GM23338 (cell line): ENCODE results near the gene SOWAHB. TPM values are rescaled to one million over a fixed set of nuclear protein-coding genes. Genes with fewer than 3 reads are reported as not detected.

ENCODE experiments used
- ATAC-seq: fragments of 200-7000 bp; cut with Tn5 transposase; 3 replicates; pipeline ENCODE4 v1.9.1; 2020
- DNase-seq: peaks from one replicate; pipeline ENCODE4 v3.0.0-alpha.2; 2015; ENCODE audit warnings: low spot score
- H2AFZ ChIP-seq: fragments of 200-600 bp; sonication (generic); 2 replicates; pipeline ENCODE4 v1.8.0; 2016; ENCODE audit warnings: antibody characterized with exemption, mild to moderate bottlenecking, moderate library complexity
- H3F3A ChIP-seq: fragments of 200-600 bp; sonication (generic); replicated peaks from 2 replicates; pipeline ENCODE4 v1.8.0; 2017; ENCODE audit warnings: antibody characterized with exemption, mixed run types, low read depth
- H3K27ac ChIP-seq: fragments of 200-600 bp; sonication (generic); 2 replicates; pipeline ENCODE4 v1.6.1; 2016; ENCODE audit warnings: low read depth
- H3K27me3 ChIP-seq: fragments of 200-600 bp; sonication (generic); 2 replicates; pipeline ENCODE4 v1.8.0; 2016; ENCODE audit warnings: mild to moderate bottlenecking, mixed run types, moderate library complexity; ENCODE audit not compliant: insufficient read depth
- H3K36me3 ChIP-seq: fragments of 200-600 bp; sonication (generic); 2 replicates; pipeline ENCODE4 v1.8.0; 2016; ENCODE audit warnings: mild to moderate bottlenecking; ENCODE audit not compliant: insufficient read depth
- H3K4me1 ChIP-seq: fragments of 200-600 bp; sonication (generic); 2 replicates; pipeline ENCODE4 v1.8.0; 2016; ENCODE audit warnings: mild to moderate bottlenecking, moderate library complexity; ENCODE audit not compliant: insufficient read depth
- H3K4me2 ChIP-seq: fragments of 200-600 bp; sonication (generic); 2 replicates; pipeline ENCODE4 v1.7.1; 2017; ENCODE audit warnings: mixed run types
- H3K4me3 ChIP-seq: fragments of 200-600 bp; sonication (generic); 2 replicates; pipeline ENCODE4 v1.6.1; 2016; ENCODE audit warnings: mixed run types
- H3K79me2 ChIP-seq: fragments of 200-600 bp; sonication (generic); replicated peaks from 2 replicates; pipeline ENCODE4 v1.8.0; 2017; ENCODE audit warnings: mild to moderate bottlenecking; ENCODE audit not compliant: insufficient read depth
- H3K9me2 ChIP-seq: fragments of 200-600 bp; sonication (generic); 2 replicates; pipeline ENCODE4 v1.8.0; 2017; ENCODE audit not compliant: insufficient read depth
- H4K20me1 ChIP-seq: fragments of 200-600 bp; sonication (generic); replicated peaks from 2 replicates; pipeline ENCODE4 v1.8.0; 2017; ENCODE audit warnings: mild to moderate bottlenecking; ENCODE audit not compliant: insufficient read depth
- H3K27ac Mint-ChIP-seq: 2 replicates; pipeline ENCODE4 v1.8.0; 2020; ENCODE audit warnings: inconsistent platforms, mild to moderate bottlenecking, moderate library complexity, mixed read lengths
- H3K27me3 Mint-ChIP-seq: 3 replicates; pipeline ENCODE4 v1.8.0; 2022; ENCODE audit warnings: low read depth, mild to moderate bottlenecking, moderate library complexity, mixed read lengths, inconsistent platforms; ENCODE audit not compliant: insufficient read depth, poor library complexity
- H3K36me3 Mint-ChIP-seq: 3 replicates; pipeline ENCODE4 v1.8.0; 2021; ENCODE audit warnings: low read depth, mild to moderate bottlenecking, inconsistent platforms, moderate library complexity, mixed read lengths
- H3K4me1 Mint-ChIP-seq: 3 replicates; pipeline ENCODE4 v1.8.0; 2020; ENCODE audit warnings: mild to moderate bottlenecking, inconsistent platforms, mixed read lengths
- H3K4me3 Mint-ChIP-seq: 3 replicates; pipeline ENCODE4 v1.8.0; 2021; ENCODE audit warnings: moderate library complexity, mild to moderate bottlenecking, inconsistent platforms, mixed read lengths
- H3K9me3 Mint-ChIP-seq: 3 replicates; pipeline ENCODE4 v1.8.0; 2020; ENCODE audit warnings: moderate library complexity, mild to moderate bottlenecking, inconsistent platforms, mixed read lengths
- CREB1 ChIP-seq: fragments of 250-450 bp; sonication (Bioruptor Pico); IDR thresholded peaks from 2 replicates; pipeline ENCODE4 v1.5.0; 2020; ENCODE audit warnings: low read depth, mild to moderate bottlenecking, moderate library complexity
- CTCF ChIP-seq, 2 experiments: fragments of 200-600 bp in 1 of 2; sonication (generic) in 1 of 2; conservative IDR thresholded peaks; 2 replicates each; pipeline versions ENCODE4 v1.5.1 to v1.6.1; 2016 to 2017; ENCODE audit warnings: antibody characterized with exemption in 2 of 2, low read depth in 2 of 2, mild to moderate bottlenecking in 2 of 2, moderate library complexity in 1 of 2
- ETS1 ChIP-seq: IDR thresholded peaks from 2 replicates; pipeline ENCODE4 v1.6.1; 2016; ENCODE audit warnings: antibody characterized with exemption
- EZH2 ChIP-seq: fragments of 200-600 bp; sonication (generic); IDR thresholded peaks from one replicate; pipeline ENCODE4 v1.8.0; 2017; ENCODE audit warnings: antibody characterized with exemption, mild to moderate bottlenecking, low read depth; ENCODE audit not compliant: unreplicated experiment
- JUNB ChIP-seq: IDR thresholded peaks from one replicate; pipeline ENCODE4 v1.6.1; 2016; ENCODE audit warnings: antibody characterized with exemption; ENCODE audit not compliant: unreplicated experiment
- NANOG ChIP-seq: IDR thresholded peaks from 2 replicates; pipeline ENCODE4 v1.6.1; 2016; ENCODE audit warnings: antibody characterized with exemption, borderline replicate concordance
- POLR2AphosphoS5 ChIP-seq: IDR thresholded peaks from 2 replicates; pipeline ENCODE4 v1.6.1; 2016; ENCODE audit warnings: antibody characterized with exemption, low read depth
- REST ChIP-seq: IDR thresholded peaks from one replicate; pipeline ENCODE4 v1.6.1; 2018; ENCODE audit warnings: antibody characterized with exemption; ENCODE audit not compliant: unreplicated experiment
- STAT1 ChIP-seq: IDR thresholded peaks from one replicate; pipeline ENCODE4 v1.6.1; 2016; ENCODE audit warnings: antibody characterized with exemption; ENCODE audit not compliant: unreplicated experiment
- ZNF114 ChIP-seq: fragments of 250-450 bp; sonication (Bioruptor Pico); IDR thresholded peaks from 2 replicates; pipeline ENCODE4 v1.5.0; 2020; ENCODE audit warnings: mild to moderate bottlenecking, moderate library complexity
- ZNF462 ChIP-seq: fragments of 250-450 bp; sonication (Bioruptor Pico); IDR thresholded peaks from 2 replicates; pipeline ENCODE4 v1.5.0; 2020; ENCODE audit warnings: mild to moderate bottlenecking, moderate library complexity
- polyA plus RNA-seq: library from polyadenylated mRNA; unstranded; fragments of >200 nt; fragmentation: Nextera tagmentation; extraction: Ambion mirVana; gene quantifications from 2 replicates; pipeline ENCODE4 v1.2.1, GENCODE V29; 2016
- total RNA-seq: library from RNA; depleted of rRNA; stranded (reverse); fragments of >200 nt; shearing (Covaris generic); gene quantifications from 2 replicates; pipeline ENCODE4 v1.2.3, GENCODE V29; 2014

The SOWAHB gene
- total and polyA plus RNA-seq, 2 experiments from 2014 or later: 0.08 to 2.8 TPM

- Histone ChIP-seq H3K4me1 (no peaks in the 10 kb centered on the region), H3K9me2 (no peaks in the 10 kb centered on the region; the same call in 1 of the 2 replicates), H3K4me2 (no peak overlapping the region), H2AFZ (0 out of 2 replicates have a peak overlapping the region, but pooled peaks have one; percentile 34), H3K36me3 (no peaks in the 10 kb centered on the region), H3K27ac (no peak overlapping the region), H3K27me3 (no peaks in the 10 kb centered on the region), H3F3A (no peaks in the 10 kb centered on the region), H4K20me1 (no peaks in the 10 kb centered on the region), H3K4me3 (no peak overlapping the region), H3K79me2 (no peaks in the 10 kb centered on the region)
- Mint-ChIP-seq H3K9me3 (no peaks in the 10 kb centered on the region), H3K27me3 (no peaks in the 10 kb centered on the region), H3K4me3 (no peak overlapping the region), H3K27ac (no peak overlapping the region), H3K36me3 (no peaks in the 10 kb centered on the region), H3K4me1 (peaks cover 4% of the 10 kb centered on the region; the same call in 2 of the 3 replicates)
- ATAC-seq (no peak), DNase-seq (no peak)
- TF ChIP-seq ETS1 (no peak), NANOG (no peak), STAT1 (no peak), CTCF (conservative IDR thresholded peaks at IDR 0.05; ENCODE audit: low read depth in 2 of 2) (no peak), POLR2AphosphoS5 (no peak), ZNF462 (CRISPR knock-in tag) (no peak), CREB1 (no peak), EZH2 (no peak), JUNB (no peak), REST (no peak), ZNF114 (CRISPR knock-in tag) (no peak)
Measured at GRCh38 chr4:76926841-76927240, 28.9 kb upstream of the SOWAHB start.
